UCSD-AML1 (cell line): ENCODE results near the gene ICAM5.

Experiments used
- DNase-seq: peaks from one replicate; lab custom pipeline; 2025; ENCODE audit not compliant: unreplicated experiment; lab: John Stamatoyannopoulos, UW

ICAM5 gene

DNA sequence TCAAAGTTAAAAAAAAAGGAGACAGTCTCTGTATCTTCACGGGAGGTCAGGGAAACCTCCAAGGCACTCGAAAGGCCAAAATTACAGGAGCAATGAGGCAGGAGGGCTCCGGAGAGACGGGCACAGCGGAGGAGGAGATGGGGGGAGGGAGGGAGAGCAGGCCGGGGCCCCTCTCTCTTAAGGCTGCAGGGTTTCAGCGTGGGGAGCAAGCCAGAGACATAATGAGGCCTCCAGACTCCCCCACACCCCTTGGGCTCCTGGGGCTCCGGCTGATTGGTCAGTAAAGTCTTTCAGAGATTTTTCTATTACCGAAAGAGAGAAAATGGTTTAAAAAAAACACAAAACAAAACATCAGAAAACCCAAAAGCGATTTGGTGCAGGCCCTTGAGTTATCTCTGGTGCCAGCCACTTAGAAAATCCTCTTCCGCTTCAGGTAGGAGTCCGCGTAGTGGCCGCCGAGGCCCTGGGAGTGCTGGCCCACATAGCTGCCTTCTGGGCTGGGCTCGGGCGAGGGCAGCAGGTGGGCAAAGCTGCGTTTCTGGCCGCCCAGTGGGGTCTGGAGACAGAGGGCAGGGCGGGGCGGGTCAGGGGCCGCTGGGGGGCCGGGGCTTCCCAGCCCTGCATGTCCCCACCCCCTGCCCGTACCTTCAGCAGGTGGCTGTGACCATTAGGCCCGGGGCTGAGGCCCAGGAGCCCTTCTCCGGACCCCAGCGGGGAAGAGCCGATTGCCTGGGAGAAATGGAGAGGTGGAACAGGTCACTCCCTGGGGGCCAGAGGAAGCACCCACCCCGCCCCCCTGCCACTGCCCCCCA, 27.5 kb downstream of the ICAM5 start:
- no peak for DNase-seq

DNA sequence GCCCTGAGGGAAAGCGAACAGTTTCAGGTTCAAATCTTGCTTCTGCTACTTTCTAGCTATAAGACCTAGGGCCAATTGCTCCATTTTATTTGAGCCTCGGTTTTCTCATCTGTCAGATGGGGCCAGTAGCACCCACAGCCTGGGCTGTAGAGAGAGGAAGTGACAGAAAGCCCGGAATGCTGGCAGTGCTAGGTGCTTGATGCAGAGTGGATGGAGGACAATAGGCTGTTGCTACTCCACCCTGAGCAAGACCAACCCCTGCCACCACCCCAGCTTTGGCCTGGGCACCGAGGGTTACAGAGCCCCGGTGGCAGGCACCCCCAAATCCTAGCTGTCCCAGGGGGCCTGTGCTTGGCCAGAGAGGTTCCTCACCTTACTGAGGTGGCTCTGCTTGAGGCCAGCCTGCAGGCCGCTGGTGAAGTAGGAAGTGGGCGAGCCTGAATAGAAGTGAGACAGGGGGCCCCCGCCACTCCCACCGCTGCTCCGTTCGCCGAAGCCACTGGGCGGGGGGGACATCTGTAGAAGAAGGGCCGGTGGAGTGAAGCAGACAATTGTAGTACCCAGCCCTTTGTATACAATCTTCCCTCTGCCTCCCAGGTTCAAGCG, 28.2 kb downstream of the ICAM5 start:
- no peak for DNase-seq

DNA sequence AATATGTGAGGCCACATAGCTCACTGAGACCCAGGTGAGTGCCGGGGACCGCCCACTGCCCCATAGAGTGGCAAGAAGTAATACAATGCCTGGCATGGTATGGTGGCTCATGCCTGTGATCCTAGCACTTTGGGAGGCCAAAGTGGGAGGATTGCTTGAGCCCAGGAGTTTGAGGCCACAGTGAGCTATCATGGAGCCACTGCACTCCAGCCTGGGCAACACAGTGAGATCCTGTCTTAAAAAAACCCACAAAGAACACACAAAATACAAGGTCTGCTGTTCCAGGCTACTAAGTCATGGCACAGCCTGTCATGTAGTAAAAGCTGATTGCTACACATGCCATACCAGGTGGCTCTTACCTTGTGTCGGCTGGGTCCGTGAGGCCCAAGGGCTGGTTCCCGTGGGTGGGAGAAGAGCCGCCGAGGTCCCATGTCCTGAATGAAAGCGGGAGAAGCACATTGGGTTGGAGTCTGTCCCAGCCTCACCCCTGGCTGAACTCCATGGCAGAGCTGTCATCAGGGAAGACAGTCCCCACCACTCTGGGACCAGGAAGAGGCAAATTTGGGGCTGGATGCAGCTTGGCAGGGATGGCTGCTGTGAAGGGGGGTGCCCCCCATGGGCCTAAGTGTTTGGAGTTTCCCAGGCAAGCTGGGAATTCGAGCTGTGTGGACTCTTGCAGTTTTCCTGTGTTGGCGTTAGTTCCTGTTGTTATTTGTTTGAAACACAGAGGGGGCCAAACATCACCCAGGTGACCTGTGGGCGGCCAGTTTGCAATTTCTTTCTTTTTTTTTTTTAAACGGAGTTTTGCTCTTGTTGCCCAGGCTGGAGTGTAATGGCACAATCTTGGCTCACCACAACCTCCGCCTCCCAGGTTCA, 29.3 kb downstream of the ICAM5 start:
- no peak for DNase-seq

DNA sequence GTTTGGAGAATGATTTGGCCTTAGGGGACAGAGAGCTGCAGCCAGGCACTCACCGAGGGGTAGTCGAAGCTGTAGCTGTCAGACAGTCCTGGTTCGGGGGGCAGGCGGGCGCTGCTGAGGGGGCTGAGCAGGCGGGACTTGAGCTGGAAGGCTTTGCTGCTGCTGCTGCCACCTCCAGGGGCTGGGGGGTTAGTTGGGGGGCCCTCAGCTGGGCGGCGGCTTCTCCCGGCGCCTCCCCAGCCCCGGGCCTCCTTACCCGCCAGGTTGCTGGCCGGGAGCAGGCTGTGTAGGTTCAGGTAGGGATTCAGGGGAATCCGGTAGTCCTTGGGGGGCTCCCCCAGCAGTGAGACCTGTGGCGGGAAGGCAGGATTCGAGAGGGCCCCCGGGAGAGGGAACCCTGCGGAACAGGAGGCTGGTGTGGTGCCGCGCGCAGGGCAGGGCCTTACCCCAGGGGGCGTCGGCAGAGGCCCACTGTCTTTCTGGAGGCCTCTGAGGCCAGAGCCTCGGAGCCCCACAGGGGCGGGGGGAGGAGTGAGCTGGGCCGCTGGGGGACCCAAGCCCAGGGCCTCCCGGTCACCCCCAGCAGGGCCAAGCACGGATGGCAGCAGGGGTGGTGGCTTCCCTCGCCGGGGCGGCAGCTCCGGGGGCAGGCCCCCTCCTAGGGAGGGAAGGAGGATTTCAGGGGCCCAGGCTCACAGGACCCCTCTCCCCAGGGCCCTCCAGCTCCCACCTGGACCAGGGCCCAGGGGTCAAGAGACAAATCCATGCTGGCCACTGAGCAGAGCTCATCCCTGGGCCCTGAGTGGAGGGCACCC, 31.1 kb downstream of the ICAM5 start:
- DNase-seq, result no peak

DNA sequence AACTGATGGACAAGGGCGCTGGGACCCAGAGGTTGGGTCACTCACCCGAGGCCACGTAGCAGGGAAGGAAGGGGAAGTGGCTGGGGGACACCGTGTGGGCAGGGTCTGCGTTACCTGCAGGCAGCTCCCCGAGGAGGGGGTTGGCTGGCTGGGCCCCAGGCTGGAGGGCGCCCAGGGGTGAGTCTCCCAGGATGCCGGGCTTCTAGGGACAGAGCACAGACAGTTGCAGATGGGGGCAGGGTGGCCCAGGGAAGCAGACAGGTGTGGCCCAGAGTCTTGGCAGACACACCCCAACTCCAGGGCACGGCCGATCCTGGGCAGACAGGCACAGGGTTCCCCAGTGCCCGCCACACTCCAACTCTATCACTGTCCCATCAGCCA, 31.7 kb downstream of the ICAM5 start:
- DNase-seq, result no peak

DNA sequence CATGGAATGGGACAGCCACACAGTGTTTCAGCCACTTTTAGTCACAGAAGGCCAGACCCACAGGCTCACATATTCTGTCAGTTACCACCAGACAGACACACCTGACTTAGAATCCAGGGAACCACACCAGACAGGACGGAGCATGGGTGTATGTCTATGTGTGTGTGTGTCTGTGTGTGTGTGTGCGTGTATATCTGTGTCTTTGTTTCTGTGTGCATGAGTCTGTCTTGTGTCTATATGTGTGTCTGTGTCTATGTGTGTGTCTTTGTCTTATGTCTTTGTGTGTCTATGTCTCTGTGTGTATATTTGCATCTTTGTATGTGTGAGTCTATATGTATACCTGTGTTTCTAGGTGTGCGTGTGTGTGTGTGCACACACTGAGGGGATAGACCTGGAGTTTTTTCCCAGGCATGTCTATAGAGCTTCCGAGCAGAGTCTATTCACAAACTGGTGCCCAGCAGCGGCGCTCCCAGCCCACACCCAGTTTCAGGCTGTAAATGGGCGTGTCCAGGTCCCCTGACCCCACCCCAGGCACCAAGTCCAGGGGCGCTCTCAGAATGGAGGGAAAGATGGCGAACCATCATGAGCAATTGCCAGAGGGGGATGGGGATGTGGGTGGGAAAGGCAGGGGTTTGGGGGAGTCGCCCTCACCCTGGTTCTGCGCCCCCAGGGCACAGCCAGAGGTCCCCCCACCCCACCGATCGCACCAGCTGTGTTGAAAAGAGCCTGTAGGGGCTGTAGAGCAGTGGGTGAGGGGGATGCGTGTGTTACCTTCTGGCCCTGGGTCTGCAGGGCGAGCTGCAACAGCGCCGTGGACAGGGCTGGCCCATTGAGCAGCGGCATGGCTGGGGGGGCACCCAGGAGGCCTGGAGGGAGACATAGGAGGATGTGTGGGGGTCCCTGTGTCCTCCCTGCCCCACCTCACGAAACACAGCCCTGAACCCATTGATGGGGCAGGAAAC, 32.4 kb downstream of the ICAM5 start:
- DNase-seq, result no peak

DNA sequence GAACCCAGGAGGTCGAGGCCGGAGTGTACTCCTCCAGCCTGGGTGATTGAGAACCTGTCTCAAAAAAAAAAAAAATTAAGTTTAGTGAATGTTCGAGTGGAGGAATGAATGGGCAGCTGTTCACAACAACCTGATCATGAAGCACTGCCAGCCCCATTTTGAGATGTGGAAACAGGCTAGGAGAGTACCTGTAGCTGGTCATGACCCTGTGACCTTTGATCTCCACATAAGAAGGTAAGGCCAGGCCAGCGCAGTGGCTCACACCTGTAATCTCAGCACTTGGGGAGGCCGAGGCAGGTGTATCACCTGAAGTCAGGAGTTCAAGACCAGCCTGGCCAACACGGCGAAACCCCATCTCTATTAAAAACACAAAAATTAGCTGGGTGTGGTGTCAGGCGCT, 36.0 kb downstream of the ICAM5 start:
- no peak for DNase-seq

DNA sequence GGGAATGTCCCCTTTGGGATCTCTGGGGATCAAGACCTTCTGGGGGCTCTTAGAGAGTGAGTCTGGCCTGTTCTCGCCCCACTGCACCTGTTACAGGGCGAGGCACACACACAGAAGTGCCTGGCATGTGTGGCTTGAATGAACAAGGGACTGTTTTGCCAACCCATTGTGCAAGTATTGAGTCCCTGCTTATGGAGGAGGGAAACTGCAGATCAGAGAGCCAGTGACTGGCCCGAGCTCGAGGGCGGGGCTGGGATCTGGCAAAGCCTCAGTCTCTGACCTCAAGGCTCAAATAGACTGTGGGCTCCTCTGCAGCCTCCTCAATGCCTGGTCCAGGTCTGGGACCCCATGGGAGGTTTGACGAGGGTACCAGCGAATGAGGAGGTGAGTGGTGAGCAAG, 38.0 kb downstream of the ICAM5 start:
- no peak for DNase-seq

DNA sequence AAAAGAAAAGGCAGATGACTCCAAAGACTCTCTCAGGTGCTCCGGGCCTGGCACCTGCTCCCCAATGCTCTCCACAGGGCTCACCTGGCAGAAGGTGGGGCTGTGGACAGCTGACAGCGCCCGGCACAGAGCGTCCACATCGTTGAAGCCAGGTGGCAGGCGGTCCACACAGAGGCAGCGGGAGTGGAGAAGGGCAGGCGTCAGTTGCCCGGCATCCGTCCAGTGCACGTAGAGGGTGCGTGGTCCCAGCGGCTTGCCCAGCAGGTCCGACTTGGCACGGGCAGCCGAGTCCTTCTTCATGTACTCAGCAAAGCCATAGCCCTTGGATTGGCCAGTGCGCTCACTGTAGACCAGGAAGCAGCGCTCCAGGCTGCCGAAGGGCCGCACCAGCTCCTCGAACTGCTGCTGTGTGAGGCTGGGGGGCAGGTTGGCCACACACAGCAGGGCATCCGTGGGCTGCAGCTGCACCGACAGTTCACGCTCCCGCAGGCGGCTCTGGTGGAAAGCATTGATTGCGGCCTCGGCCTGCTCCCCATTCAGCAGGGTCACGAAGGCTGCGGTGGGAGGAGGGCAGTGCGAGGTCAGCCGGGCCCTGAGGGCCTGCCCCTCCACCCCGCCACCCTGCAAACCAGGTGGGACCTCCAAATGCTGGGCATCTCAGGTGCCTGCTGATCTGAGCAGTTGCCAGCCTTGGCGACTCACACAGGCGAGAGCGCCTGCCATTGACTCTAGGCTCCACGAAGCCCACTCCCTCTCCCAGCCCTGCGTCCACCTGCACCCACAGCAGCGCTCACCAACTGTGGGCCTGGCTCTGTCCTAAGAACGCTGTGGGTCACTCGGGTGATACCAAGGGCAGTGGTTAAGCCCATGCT, 39.0 kb downstream of the ICAM5 start:
- no peak for DNase-seq

DNA sequence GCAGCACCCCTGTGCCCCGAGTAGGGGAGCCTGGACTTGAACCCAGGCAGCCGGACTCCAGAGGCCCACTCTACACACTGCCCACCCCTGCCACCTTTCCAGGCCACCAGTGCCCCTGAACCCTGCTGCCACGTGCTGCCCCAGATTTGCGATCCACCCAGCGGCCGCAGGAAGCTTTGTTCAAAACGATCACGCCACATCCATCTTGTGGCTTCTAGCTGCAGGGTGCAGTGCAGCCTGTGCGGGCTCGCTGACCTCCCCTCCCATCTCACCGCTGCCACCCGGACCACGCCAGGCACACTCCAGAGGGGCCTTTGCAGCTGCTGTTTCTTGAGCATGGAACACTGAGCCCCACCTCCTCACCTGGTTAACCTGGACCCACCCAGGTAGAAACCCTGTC, 39.8 kb downstream of the ICAM5 start:
- no peak for DNase-seq

DNA sequence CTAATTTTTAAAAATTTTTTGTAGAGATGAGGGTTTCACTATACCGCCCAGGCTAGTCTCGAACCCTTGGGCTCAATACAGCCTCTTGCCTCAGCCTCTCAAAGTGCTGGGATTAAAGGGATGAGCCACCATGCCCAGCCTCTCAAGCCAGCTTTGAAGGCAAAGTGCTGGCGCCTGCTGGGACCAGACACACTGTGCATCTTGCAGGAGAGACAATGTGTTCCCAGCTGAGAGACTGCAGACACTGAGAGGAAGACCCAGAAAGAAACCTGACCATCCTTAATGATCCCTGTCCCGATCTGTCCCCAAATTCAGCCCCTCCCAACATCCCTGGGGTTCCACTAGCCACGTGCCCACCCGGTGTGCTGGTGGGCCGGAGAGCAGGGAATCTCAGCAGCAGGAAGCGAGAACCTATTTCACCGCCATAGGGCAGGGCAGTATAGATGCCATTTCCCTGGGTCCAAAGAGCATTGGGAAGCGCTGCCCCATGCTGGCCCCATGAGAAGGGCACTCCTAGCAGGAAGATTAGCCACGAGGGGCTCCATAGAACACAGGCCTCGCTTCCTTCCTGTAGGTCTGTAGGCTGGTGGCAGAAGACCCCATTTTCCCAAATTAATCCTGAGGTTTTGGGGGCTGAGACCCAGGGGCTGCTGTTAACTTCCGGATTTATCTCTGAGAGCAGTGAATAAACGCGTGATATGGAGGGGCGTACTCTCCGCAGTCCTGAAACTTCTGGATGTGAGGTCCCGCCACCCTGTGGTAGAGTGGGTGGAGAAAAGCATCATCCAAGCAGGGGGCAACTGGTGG, 42.6 kb downstream of the ICAM5 start:
- DNase-seq, result no peak

DNA sequence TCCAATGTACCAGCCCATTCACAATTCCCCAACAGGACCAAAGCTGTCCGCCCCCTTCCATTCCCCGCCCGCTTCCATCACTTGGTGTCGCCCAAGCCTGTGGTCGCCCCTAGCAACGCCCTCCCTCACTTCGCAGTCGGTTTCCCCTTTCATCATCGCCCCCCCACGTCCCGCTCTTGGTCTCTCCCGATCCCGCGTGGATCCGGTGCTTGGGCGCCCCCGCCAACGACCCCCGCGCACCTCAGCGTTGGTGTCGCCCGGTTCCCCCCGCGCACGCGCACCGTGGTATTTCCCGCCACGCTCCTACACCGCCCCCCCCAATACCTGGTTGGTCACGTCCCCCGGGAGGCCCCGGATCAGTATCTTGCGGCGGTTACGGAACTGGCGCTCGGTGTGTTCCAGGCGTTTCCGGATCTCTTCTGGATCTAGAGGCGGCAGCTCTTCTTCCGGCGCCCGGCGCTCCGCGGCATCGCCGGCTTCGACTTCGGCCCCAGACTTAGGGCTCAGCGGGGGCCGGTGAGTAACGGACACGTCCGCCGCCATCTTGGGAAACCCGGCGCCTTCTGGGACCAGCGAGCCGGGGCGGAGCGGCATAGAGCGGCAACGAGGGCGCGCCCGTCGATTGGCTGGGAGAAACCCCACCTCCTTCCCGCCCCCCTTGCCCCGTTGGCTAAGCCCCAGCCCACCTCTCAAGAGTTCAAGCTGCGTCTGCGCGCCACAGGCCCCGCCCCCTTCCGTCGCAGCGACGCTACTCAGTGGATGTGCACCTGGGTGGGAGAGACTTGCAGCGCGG, 43.4 kb downstream of the ICAM5 start, which contains the start of gene RAVER1:
Gene RAVER1 (minus strand): TSS at position 565 of the 793 bp plus-strand sequence. CDS start 22 bp downstream, at position 543.
- peak; percentile 97 for DNase-seq

DNA sequence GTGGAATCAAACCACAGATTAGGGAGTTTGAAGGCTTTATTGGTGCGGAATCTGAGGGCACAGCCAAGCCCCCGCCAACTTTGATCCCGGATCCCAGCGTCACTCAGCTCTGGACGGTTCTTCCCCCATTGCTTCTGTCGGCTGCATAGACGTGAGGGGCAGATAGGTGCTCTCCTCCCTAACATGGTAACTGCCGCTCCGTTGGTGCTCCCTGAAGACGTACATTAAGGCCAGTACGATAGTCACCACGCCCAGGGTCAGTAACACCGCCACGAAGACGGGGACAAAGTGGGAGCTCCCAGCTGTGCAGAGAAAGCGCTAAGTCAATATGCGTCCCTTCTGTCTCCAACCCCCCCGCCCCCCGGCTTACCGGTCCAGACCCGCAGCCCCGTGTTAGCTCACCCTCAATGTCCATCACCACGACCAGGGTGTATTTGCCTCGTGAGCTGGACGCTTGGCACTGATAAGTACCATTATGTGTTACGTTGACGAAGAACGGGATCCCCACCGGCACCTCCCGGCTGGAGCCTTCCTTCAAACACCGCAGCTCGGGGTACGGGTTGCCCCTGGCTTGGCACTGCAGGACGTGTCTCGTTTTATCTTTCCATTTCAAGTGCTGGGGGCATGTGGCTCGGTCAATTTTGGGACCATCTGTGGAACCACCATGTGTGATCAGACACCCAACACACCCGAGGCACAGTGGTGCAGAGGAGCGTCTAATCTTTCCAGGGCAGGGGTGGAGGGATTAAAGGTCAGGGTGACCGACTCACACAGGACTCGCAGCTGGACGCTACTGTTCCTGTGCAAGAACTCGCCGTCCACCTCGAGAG, 44.2 kb downstream of the ICAM5 start:
- no peak for DNase-seq

DNA sequence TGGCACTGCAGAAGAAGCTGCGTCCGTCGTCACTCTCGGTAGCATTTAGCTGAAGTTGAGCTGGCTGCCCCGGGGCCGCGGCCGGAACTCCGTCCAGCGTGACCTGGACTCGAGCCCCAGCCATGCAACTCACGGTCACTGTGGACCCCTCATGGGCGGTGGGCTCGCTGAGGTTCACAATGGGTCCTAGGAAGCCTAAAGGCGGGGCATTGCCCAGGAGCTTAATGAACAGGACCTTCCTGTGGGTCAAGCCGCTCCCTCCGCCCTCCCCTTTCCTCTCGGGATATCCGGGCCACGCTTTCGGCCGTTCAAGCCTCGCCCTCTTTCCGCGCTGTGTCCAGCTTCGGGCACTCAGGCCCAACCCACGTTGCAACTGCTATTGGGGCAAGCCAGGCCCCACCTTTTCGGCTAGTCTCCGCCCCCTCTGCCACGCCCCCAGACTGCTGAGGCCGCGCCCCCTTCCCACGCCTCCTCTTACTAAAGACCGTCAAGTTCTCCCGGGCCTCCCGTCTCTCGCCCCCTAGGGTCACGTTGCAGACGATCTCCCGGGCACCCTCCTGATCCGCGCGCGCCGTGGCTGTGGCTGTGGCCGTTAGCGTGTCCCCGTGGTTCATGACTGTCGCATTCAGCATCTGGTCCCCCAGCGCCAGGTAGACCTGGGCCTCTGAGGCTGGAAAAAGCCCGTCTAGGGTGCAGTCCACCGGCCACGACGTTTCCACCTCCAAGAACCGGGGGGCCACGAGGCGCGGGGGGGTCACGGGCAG, 45.0 kb downstream of the ICAM5 start:
- peak; percentile 15 for DNase-seq

DNA sequence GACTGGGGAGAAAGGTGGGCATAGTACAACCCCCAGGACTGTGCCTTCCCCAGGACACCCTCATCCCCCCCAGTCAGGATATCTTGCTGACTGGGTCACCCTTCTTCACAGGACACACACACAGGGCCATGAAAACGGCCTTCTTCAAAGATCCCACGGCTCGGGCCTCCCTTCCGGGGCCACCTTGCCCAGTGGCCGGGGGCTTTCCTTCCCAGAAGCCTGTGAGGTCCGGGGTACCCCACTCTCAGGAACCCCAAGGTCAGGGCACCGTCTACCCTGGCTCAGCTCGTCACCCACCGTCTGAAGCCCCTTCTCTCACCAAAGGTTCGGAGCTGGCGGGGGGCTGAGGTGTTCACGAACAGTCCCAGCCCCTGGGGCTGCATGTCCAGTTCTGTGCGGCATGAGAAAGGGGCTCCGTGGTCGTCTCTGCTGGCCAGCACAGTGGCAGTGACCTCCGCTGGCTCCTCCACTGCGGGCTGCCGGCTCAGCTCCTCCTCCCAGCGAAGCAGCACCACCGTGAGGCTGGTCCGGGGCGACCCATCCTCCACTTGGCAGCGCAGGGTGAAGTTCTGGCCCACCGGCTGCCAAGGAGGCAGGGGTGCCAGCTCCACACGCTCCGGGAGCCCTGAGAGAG, 45.7 kb downstream of the ICAM5 start:
- no peak for DNase-seq
